Measurements from ENCODE around the gene SORBS2.

GRCh38 chr4:185702147-185702663, 109.8 kb downstream of the SORBS2 start:
- TF ChIP-seq SMC3 (IDR thresholded peaks at IDR 0.05; ENCODE audit: low read depth, low read length) (no peak), CTCF (conservative IDR thresholded peaks at IDR 0.05; ENCODE audit: low read depth, low read length) (no peak), RCOR1 (IDR thresholded peaks at IDR 0.05; ENCODE audit: insufficient replicate concordance, low read length) (no peak), RAD21 (IDR thresholded peaks at IDR 0.05; ENCODE audit: low read length) (no peak), POLR2A (IDR thresholded peaks at IDR 0.05; ENCODE audit: low read depth, low read length) (no peak), RFX5 (IDR thresholded peaks at IDR 0.05; ENCODE audit: low read depth, low read length) (no peak), CHD1 (IDR thresholded peaks at IDR 0.05; ENCODE audit: low read depth, low read length) (no peak), CEBPB (IDR thresholded peaks at IDR 0.05; ENCODE audit: low read depth, low read length) (no peak), MAFK (IDR thresholded peaks at IDR 0.05; ENCODE audit: low read depth, low read length) (no peak), FOS (IDR thresholded peaks at IDR 0.05; ENCODE audit: low read depth, low read length) (no peak), USF2 (IDR thresholded peaks at IDR 0.05; ENCODE audit: low read depth, low read length) (no peak)
- TF ChIP-seq, protein P1, sequence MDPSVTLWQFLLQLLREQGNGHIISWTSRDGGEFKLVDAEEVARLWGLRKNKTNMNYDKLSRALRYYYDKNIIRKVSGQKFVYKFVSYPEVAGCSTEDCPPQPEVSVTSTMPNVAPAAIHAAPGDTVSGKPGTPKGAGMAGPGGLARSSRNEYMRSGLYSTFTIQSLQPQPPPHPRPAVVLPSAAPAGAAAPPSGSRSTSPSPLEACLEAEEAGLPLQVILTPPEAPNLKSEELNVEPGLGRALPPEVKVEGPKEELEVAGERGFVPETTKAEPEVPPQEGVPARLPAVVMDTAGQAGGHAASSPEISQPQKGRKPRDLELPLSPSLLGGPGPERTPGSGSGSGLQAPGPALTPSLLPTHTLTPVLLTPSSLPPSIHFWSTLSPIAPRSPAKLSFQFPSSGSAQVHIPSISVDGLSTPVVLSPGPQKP (IDR thresholded peaks at IDR 0.05; ENCODE audit: borderline replicate concordance, low read depth, low read length) = no peak

All from IMR-90 (cell line).